Measurements from ENCODE around the gene MAK. TPM values are rescaled to one million over a fixed set of nuclear protein-coding genes. Genes with fewer than 3 reads are reported as not detected.

The MAK gene
- total and polyA plus RNA-seq, 2 of the 13 experiments (the other 11 are each of a cell fraction or from before 2014, with no cell fraction given): 0.04 TPM; not detected in 1

DNA sequence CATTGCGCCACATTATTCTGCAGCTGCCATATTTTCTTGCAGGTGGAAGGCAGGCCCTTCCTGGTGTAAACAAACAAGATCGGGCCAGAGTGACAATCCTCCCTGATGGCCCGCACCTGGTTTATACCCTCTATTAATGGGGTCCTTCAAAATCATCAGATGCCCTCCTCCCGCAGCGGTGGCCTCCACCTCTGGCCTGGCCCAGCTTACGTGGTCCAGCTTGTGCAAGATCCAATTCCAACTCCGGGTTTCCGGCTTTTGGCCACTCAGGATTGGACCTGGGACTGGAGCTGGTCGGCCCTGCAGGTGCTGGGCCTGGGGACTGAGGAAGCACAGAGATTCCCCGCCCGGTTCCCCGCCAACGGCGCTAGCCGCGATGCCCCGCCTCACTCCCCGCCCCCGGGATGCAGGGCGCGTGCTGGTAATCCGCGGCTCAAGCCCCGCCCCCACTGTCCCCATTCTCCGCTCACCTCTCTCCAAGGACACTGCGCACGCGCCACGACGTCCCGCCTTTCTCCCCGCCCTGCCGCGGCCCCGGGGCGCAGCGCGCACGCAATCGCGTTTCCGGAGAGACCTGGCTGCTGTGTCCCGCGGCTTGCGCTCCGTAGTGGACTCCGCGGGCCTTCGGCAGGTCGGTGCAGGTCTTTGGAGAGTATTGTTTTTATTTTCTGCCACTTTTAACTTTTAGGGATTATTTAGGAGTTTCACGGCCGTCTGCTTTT is 90.9 kb downstream of the MAK start, which contains the start of gene TMEM14B (continued):
- TF ChIP-seq HNRNPH1 (optimal IDR thresholded peaks at IDR 0.05; ENCODE audit: low read depth, low read length) (no peak), ZNF326 (CRISPR knock-in tag; IDR thresholded peaks at IDR 0.05; ENCODE audit: borderline replicate concordance) (no peak), ZFP82 (CRISPR knock-in tag; IDR thresholded peaks at IDR 0.05; ENCODE audit: borderline replicate concordance) (0 out of 2 replicates have a peak, but pooled peaks have one; percentile 70), KMT2A (CRISPR knock-in tag; IDR thresholded peaks at IDR 0.05) (peak; percentile 97), HDAC2 (CRISPR knock-in tag; IDR thresholded peaks at IDR 0.05) (peak; percentile 81), SP140L (CRISPR knock-in tag; IDR thresholded peaks at IDR 0.05; ENCODE audit: borderline replicate concordance) (peak; percentile 85; the same call in 1 of the 2 replicates), CEBPG (CRISPR knock-in tag; IDR thresholded peaks at IDR 0.05) (peak; percentile 77), ZSCAN12 (CRISPR knock-in tag; IDR thresholded peaks at IDR 0.05) (peak; percentile 86), DNMT3B (CRISPR knock-in tag; conservative IDR thresholded peaks at IDR 0.05) (no peak), SCMH1 (CRISPR knock-in tag; IDR thresholded peaks at IDR 0.05; ENCODE audit: borderline replicate concordance) (no peak), SNRNP70 (IDR thresholded peaks at IDR 0.05; ENCODE audit: low read depth, low read length) (no peak), TMF1 (CRISPR knock-in tag; IDR thresholded peaks at IDR 0.05; ENCODE audit: low read depth) (no peak; the same call in 1 of the 2 replicates)
- TF ChIP-seq, protein P1, sequence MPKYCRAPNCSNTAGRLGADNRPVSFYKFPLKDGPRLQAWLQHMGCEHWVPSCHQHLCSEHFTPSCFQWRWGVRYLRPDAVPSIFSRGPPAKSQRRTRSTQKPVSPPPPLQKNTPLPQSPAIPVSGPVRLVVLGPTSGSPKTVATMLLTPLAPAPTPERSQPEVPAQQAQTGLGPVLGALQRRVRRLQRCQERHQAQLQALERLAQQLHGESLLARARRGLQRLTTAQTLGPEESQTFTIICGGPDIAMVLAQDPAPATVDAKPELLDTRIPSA (CRISPR knock-in tag; IDR thresholded peaks at IDR 0.05; ENCODE audit: borderline replicate concordance): peak; percentile 93; the same call in 1 of the 2 replicates
- TF ChIP-seq, protein P2, sequence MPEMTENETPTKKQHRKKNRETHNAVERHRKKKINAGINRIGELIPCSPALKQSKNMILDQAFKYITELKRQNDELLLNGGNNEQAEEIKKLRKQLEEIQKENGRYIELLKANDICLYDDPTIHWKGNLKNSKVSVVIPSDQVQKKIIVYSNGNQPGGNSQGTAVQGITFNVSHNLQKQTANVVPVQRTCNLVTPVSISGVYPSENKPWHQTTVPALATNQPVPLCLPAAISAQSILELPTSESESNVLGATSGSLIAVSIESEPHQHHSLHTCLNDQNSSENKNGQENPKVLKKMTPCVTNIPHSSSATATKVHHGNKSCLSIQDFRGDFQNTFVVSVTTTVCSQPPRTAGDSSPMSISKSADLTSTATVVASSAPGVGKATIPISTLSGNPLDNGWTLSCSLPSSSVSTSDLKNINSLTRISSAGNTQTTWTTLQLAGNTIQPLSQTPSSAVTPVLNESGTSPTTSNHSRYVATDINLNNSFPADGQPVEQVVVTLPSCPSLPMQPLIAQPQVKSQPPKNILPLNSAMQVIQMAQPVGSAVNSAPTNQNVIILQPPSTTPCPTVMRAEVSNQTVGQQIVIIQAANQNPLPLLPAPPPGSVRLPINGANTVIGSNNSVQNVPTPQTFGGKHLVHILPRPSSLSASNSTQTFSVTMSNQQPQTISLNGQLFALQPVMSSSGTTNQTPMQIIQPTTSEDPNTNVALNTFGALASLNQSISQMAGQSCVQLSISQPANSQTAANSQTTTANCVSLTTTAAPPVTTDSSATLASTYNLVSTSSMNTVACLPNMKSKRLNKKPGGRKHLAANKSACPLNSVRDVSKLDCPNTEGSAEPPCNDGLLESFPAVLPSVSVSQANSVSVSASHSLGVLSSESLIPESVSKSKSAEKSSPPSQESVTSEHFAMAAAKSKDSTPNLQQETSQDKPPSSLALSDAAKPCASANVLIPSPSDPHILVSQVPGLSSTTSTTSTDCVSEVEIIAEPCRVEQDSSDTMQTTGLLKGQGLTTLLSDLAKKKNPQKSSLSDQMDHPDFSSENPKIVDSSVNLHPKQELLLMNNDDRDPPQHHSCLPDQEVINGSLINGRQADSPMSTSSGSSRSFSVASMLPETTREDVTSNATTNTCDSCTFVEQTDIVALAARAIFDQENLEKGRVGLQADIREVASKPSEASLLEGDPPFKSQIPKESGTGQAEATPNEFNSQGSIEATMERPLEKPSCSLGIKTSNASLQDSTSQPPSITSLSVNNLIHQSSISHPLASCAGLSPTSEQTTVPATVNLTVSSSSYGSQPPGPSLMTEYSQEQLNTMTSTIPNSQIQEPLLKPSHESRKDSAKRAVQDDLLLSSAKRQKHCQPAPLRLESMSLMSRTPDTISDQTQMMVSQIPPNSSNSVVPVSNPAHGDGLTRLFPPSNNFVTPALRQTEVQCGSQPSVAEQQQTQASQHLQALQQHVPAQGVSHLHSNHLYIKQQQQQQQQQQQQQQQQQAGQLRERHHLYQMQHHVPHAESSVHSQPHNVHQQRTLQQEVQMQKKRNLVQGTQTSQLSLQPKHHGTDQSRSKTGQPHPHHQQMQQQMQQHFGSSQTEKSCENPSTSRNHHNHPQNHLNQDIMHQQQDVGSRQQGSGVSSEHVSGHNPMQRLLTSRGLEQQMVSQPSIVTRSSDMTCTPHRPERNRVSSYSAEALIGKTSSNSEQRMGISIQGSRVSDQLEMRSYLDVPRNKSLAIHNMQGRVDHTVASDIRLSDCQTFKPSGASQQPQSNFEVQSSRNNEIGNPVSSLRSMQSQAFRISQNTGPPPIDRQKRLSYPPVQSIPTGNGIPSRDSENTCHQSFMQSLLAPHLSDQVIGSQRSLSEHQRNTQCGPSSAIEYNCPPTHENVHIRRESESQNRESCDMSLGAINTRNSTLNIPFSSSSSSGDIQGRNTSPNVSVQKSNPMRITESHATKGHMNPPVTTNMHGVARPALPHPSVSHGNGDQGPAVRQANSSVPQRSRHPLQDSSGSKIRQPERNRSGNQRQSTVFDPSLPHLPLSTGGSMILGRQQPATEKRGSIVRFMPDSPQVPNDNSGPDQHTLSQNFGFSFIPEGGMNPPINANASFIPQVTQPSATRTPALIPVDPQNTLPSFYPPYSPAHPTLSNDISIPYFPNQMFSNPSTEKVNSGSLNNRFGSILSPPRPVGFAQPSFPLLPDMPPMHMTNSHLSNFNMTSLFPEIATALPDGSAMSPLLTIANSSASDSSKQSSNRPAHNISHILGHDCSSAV (CRISPR knock-in tag; IDR thresholded peaks at IDR 0.05; ENCODE audit: borderline replicate concordance): no peak
- TF ChIP-seq, protein P3, sequence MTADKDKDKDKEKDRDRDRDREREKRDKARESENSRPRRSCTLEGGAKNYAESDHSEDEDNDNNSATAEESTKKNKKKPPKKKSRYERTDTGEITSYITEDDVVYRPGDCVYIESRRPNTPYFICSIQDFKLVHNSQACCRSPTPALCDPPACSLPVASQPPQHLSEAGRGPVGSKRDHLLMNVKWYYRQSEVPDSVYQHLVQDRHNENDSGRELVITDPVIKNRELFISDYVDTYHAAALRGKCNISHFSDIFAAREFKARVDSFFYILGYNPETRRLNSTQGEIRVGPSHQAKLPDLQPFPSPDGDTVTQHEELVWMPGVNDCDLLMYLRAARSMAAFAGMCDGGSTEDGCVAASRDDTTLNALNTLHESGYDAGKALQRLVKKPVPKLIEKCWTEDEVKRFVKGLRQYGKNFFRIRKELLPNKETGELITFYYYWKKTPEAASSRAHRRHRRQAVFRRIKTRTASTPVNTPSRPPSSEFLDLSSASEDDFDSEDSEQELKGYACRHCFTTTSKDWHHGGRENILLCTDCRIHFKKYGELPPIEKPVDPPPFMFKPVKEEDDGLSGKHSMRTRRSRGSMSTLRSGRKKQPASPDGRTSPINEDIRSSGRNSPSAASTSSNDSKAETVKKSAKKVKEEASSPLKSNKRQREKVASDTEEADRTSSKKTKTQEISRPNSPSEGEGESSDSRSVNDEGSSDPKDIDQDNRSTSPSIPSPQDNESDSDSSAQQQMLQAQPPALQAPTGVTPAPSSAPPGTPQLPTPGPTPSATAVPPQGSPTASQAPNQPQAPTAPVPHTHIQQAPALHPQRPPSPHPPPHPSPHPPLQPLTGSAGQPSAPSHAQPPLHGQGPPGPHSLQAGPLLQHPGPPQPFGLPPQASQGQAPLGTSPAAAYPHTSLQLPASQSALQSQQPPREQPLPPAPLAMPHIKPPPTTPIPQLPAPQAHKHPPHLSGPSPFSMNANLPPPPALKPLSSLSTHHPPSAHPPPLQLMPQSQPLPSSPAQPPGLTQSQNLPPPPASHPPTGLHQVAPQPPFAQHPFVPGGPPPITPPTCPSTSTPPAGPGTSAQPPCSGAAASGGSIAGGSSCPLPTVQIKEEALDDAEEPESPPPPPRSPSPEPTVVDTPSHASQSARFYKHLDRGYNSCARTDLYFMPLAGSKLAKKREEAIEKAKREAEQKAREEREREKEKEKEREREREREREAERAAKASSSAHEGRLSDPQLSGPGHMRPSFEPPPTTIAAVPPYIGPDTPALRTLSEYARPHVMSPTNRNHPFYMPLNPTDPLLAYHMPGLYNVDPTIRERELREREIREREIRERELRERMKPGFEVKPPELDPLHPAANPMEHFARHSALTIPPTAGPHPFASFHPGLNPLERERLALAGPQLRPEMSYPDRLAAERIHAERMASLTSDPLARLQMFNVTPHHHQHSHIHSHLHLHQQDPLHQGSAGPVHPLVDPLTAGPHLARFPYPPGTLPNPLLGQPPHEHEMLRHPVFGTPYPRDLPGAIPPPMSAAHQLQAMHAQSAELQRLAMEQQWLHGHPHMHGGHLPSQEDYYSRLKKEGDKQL (CRISPR knock-in tag; IDR thresholded peaks at IDR 0.05; ENCODE audit: low read depth): peak; percentile 41; the same call in 1 of the 2 replicates
